Loucy (cell line): ENCODE data around the gene PCYT1A.

Experiments
- H2AFZ ChIP-seq: fragments of 200-600 bp; sonication (generic); 2 replicates; pipeline ENCODE4 v1.6.0; 2016; ENCODE audit warnings: antibody characterized with exemption, mild to moderate bottlenecking, low read length, moderate library complexity
- H3F3A ChIP-seq: fragments of 200-600 bp; 2 replicates; pipeline ENCODE4 v1.6.0; 2016; ENCODE audit warnings: antibody characterized with exemption, low read depth, mild to moderate bottlenecking
- H3K27me3 ChIP-seq: fragments of 200-600 bp; sonication (generic); 2 replicates; pipeline ENCODE4 v1.6.1; 2014; ENCODE audit warnings: low read length, mild to moderate bottlenecking; ENCODE audit not compliant: insufficient read depth, poor library complexity, severe bottlenecking
- H3K36me3 ChIP-seq: fragments of 200-600 bp; sonication (generic); 2 replicates; pipeline ENCODE4 v1.6.1; 2016; ENCODE audit warnings: low read length; ENCODE audit not compliant: insufficient read depth
- H3K4me1 ChIP-seq: fragments of 200-600 bp; sonication (generic); 2 replicates; pipeline ENCODE4 v1.5.1; 2014; ENCODE audit warnings: low read length, mild to moderate bottlenecking; ENCODE audit not compliant: insufficient read depth, poor library complexity, severe bottlenecking
- H3K4me2 ChIP-seq: fragments of 200-600 bp; sonication (generic); 2 replicates; pipeline ENCODE4 v1.6.0; 2014; ENCODE audit warnings: antibody characterized with exemption, low read length, low read depth, mild to moderate bottlenecking; ENCODE audit not compliant: poor library complexity, severe bottlenecking
- H3K4me3 ChIP-seq: fragments of 200-600 bp; sonication (generic); 2 replicates; pipeline ENCODE4 v1.5.1; 2014; ENCODE audit warnings: low read length, mild to moderate bottlenecking, mixed read lengths; ENCODE audit not compliant: poor library complexity, severe bottlenecking
- H3K79me2 ChIP-seq: fragments of 200-600 bp; sonication (generic); 2 replicates; pipeline ENCODE4 v1.6.1; 2014; ENCODE audit warnings: low read length; ENCODE audit not compliant: insufficient read depth
- H3K9ac ChIP-seq: fragments of 200-600 bp; sonication (generic); 2 replicates; pipeline ENCODE4 v1.6.0; 2014; ENCODE audit warnings: mild to moderate bottlenecking, low read depth, low read length, moderate library complexity; ENCODE audit not compliant: poor library complexity, severe bottlenecking
- H3K9me2 ChIP-seq: fragments of 200-600 bp; sonication (generic); replicated peaks from 2 replicates; pipeline ENCODE4 v1.6.1; 2016; ENCODE audit warnings: low read depth, low read length, mixed read lengths
- H3K9me3 ChIP-seq: fragments of 200-600 bp; sonication (generic); 2 replicates; pipeline ENCODE4 v1.6.1; 2014; ENCODE audit warnings: mild to moderate bottlenecking, antibody characterized with exemption, low read length, low read depth; ENCODE audit not compliant: insufficient read depth
- H4K20me1 ChIP-seq: fragments of 200-600 bp; sonication (generic); 2 replicates; pipeline ENCODE4 v1.6.0; 2014; ENCODE audit warnings: antibody characterized with exemption, low read length, mild to moderate bottlenecking; ENCODE audit not compliant: insufficient read depth, poor library complexity, severe bottlenecking
- CTCF ChIP-seq: fragments of 200-600 bp; sonication (generic); conservative IDR thresholded peaks from 2 replicates; pipeline ENCODE4 v1.5.1; 2014; ENCODE audit warnings: mild to moderate bottlenecking, antibody characterized with exemption, low read length
- EZH2phosphoT487 ChIP-seq: fragments of 200-600 bp; IDR thresholded peaks from 2 replicates; pipeline ENCODE4 v1.6.1; 2018; ENCODE audit warnings: antibody characterized with exemption, mild to moderate bottlenecking, moderate library complexity, borderline replicate concordance

The PCYT1A gene

DNA sequence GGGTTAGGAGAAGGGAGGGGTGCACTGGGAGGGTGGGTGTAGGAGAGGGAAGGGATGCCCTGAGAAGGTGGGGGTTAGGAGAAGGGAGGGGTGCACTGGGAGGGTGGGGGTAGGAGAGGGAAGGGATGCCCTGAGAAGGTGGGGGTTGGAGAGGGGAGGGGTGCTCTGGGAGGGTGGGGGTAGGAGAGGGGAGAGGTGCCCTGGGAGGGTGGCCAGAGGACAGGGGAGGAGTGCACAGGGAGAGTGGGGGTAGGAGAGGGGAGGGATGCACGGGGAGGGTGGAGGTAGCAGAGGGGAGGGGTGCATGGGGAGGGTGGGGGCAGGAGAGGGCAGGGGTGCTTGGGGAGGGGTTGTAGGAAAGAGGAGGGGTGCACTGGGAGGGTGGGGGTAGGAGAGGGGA is 47.5 kb upstream of the PCYT1A start:
- Histone ChIP-seq H3K4me2 (no peak overlapping the region), H4K20me1 (no peaks in the 10 kb centered on the region), H3K9ac (no peak overlapping the region), H3F3A (no peaks in the 10 kb centered on the region), H3K79me2 (no peaks in the 10 kb centered on the region), H3K27me3 (no peaks in the 10 kb centered on the region), H3K9me3 (no peaks in the 10 kb centered on the region), H3K9me2 (no peaks in the 10 kb centered on the region), H3K4me3 (no peak overlapping the region), H3K36me3 (no peaks in the 10 kb centered on the region), H2AFZ (no peak overlapping the region), H3K4me1 (no peaks in the 10 kb centered on the region)
- TF ChIP-seq CTCF (no peak), EZH2phosphoT487 (no peak)

- H3K9ac ChIP-seq: no peak overlapping the region
- H3F3A ChIP-seq: no peaks in the 10 kb centered on the region
- no peaks in the 10 kb centered on the region for H3K9me2 ChIP-seq
- H3K36me3 ChIP-seq: no peaks in the 10 kb centered on the region
- no peaks in the 10 kb centered on the region for H3K4me1 ChIP-seq
- TF ChIP-seq EZH2phosphoT487 (no peak), CTCF (no peak)
- H2AFZ ChIP-seq: no peak overlapping the region
- H3K79me2 ChIP-seq: no peaks in the 10 kb centered on the region
- H3K4me3 ChIP-seq: no peak overlapping the region
- no peaks in the 10 kb centered on the region for H3K27me3 ChIP-seq
- H4K20me1 ChIP-seq: no peaks in the 10 kb centered on the region
- no peaks in the 10 kb centered on the region for H3K9me3 ChIP-seq
- no peak overlapping the region for H3K4me2 ChIP-seq
These were observed 44.6 kb upstream of the PCYT1A start for GRCh38 chr3:196332168-196332567.

- H3K4me1 ChIP-seq: no peaks in the 10 kb centered on the region
- no peaks in the 10 kb centered on the region for H3K9me3 ChIP-seq
- no peak overlapping the region for H3K4me2 ChIP-seq
- no peaks in the 10 kb centered on the region for H3F3A ChIP-seq
- TF ChIP-seq EZH2phosphoT487: no peak
- no peak overlapping the region for H3K4me3 ChIP-seq
- no peak overlapping the region for H3K9ac ChIP-seq
- H4K20me1 ChIP-seq: no peaks in the 10 kb centered on the region
- H3K9me2 ChIP-seq: no peaks in the 10 kb centered on the region
- no peaks in the 10 kb centered on the region for H3K79me2 ChIP-seq
- H3K27me3 ChIP-seq: no peaks in the 10 kb centered on the region
- H3K36me3 ChIP-seq: no peaks in the 10 kb centered on the region
- H2AFZ ChIP-seq: no peak overlapping the region
These were observed 39.9 kb upstream of the PCYT1A start for GRCh38 chr3:196327405-196327804.

- Histone ChIP-seq H3F3A (no peaks in the 10 kb centered on the region), H3K27me3 (no peaks in the 10 kb centered on the region), H3K79me2 (no peaks in the 10 kb centered on the region), H3K9ac (no peak overlapping the region), H2AFZ (no peak overlapping the region), H3K4me2 (no peak overlapping the region), H4K20me1 (no peaks in the 10 kb centered on the region), H3K9me2 (no peaks in the 10 kb centered on the region), H3K4me3 (no peak overlapping the region), H3K36me3 (no peaks in the 10 kb centered on the region), H3K9me3 (no peaks in the 10 kb centered on the region), H3K4me1 (no peaks in the 10 kb centered on the region)
- TF ChIP-seq EZH2phosphoT487 (no peak), CTCF (no peak)
These were observed 39.4 kb upstream of the PCYT1A start for GRCh38 chr3:196326936-196327335.
